PFSK-1 (cell line): Measurements from ENCODE around the gene OAT.

ENCODE experiments used
- FOXP2 ChIP-seq: optimal IDR thresholded peaks from 2 replicates; pipeline ENCODE3; 2011; ENCODE audit warnings: borderline replicate concordance, control low read depth, inconsistent platforms; ENCODE audit not compliant: insufficient read depth; ENCODE audit errors: extremely low read length, extremely low read depth
- POLR2AphosphoS5 ChIP-seq: IDR thresholded peaks from 2 replicates; pipeline ENCODE4 v1.6.1; 2012; ENCODE audit warnings: low read depth, mild to moderate bottlenecking, control low read depth, low read length, moderate library complexity
- REST ChIP-seq, 2 experiments: IDR thresholded peaks; 2 replicates each; pipeline versions ENCODE4 v1.6.1 to v1.8.0; 2011 to 2012; ENCODE audit warnings: low read depth in 2 of 2, low read length in 2 of 2, control low read depth in 1 of 2, inconsistent platforms in 1 of 2, mild to moderate bottlenecking in 1 of 2, moderate library complexity in 1 of 2; ENCODE audit not compliant: insufficient read depth in 1 of 2
- SIN3A ChIP-seq: IDR thresholded peaks from 2 replicates; pipeline ENCODE4 v1.6.1; 2012; ENCODE audit warnings: mild to moderate bottlenecking, low read length, moderate library complexity, borderline replicate concordance; ENCODE audit not compliant: insufficient read depth
- TAF1 ChIP-seq: IDR thresholded peaks from 2 replicates; pipeline ENCODE4 v1.6.1; 2012; ENCODE audit warnings: low read length, control low read depth, borderline replicate concordance; ENCODE audit not compliant: insufficient read depth

OAT gene

DNA sequence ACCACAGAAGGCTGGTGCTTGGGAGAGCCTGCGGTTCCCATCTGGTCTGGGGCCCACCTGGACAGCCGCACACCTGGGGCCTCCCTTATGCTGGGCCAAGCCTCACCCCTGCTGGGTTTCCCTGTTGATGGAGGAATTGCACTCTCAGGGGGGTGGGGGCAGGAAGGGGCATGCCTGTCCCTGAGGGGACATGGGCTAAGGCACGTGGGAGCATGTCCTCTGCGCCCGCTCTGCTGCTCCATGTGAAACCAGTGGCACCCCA, 43.4 kb downstream of the OAT start:
- TF ChIP-seq FOXP2: no peak
- no peak for TF ChIP-seq REST (IDR thresholded peaks at IDR 0.05; ENCODE audit: insufficient read depth in 1 of 2, low read depth in 2 of 2, low read length in 2 of 2)
- no peak for TF ChIP-seq POLR2AphosphoS5
- no peak for TF ChIP-seq SIN3A
- no peak for TF ChIP-seq TAF1

- TF ChIP-seq SIN3A: no peak
- TF ChIP-seq FOXP2: no peak
- TF ChIP-seq REST (IDR thresholded peaks at IDR 0.05; ENCODE audit: insufficient read depth in 1 of 2, low read depth in 2 of 2, low read length in 2 of 2): no peak
- no peak for TF ChIP-seq TAF1
These were observed 44.0 kb downstream of the OAT start for GRCh38 chr10:124374535-124375352.

- TF ChIP-seq FOXP2: no peak
- TF ChIP-seq REST (IDR thresholded peaks at IDR 0.05; ENCODE audit: insufficient read depth in 1 of 2, low read depth in 2 of 2, low read length in 2 of 2): no peak
- TF ChIP-seq TAF1: no peak
- TF ChIP-seq POLR2AphosphoS5: no peak
These were observed 45.8 kb downstream of the OAT start for GRCh38 chr10:124372899-124373298.

DNA sequence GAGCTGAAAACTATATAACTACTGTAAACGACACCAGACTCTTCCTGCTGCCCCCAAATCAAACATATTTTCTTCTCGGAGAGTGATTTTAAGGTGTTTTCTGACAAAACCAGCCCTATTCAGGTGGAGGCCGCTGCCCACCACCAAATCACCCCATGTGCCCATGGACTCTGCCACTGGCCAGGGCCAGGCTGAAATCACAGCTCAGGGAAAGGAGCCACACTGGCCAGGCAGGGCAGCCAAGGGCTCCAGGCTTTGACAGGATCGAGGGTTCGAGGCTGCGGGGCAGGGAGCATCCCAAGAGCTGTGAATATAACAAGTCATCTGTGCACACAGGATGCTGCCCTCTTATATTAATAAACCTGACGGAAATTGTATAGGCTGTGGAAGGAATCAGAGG, 48.3 kb downstream of the OAT start:
- no peak for TF ChIP-seq SIN3A
- TF ChIP-seq FOXP2: no peak
- TF ChIP-seq TAF1: no peak
- TF ChIP-seq POLR2AphosphoS5: no peak
- no peak for TF ChIP-seq REST (IDR thresholded peaks at IDR 0.05; ENCODE audit: insufficient read depth in 1 of 2, low read depth in 2 of 2, low read length in 2 of 2)

- no peak for TF ChIP-seq REST (IDR thresholded peaks at IDR 0.05; ENCODE audit: insufficient read depth in 1 of 2, low read depth in 2 of 2, low read length in 2 of 2)
- TF ChIP-seq TAF1: no peak
- TF ChIP-seq POLR2AphosphoS5: no peak
- TF ChIP-seq SIN3A: no peak
- no peak for TF ChIP-seq FOXP2
These were observed 48.7 kb downstream of the OAT start for GRCh38 chr10:124369986-124370385.
